Activated naive CD4-positive, alpha-beta T cell treated with anti-CD3 and anti-CD28 coated beads for 36 hours (primary cell): ENCODE data around the gene DAPL1. TPM values are rescaled to one million over a fixed set of nuclear protein-coding genes. Genes with fewer than 3 reads are reported as not detected.

Experiments used
- CTCF ChIA-PET: fragments of 350-600 bp; sonication (Branson Sonifier 250); formaldehyde crosslinking; loops from one replicate; lab custom pipeline; 2021; ENCODE audit warnings: antibody characterized with exemption; lab: Charles Lee
- DNase-seq: peaks from one replicate; pipeline ENCODE4 v3.0.0-alpha.2; 2020
- H3K27ac Mint-ChIP-seq: one replicate; pipeline ENCODE4 v1.8.0; 2021; ENCODE audit warnings: mild to moderate bottlenecking, mixed read lengths
- H3K27me3 Mint-ChIP-seq: one replicate; pipeline ENCODE4 v1.8.0; 2021; ENCODE audit warnings: low read depth, mixed read lengths
- H3K36me3 Mint-ChIP-seq: one replicate; pipeline ENCODE4 v1.8.0; 2021; ENCODE audit warnings: low read depth, mixed read lengths
- H3K4me1 Mint-ChIP-seq: one replicate; pipeline ENCODE4 v1.8.0; 2021; ENCODE audit warnings: low read depth, mixed read lengths
- H3K4me3 Mint-ChIP-seq: one replicate; pipeline ENCODE4 v1.8.0; 2021; ENCODE audit warnings: mild to moderate bottlenecking, moderate library complexity, mixed read lengths
- H3K9me3 Mint-ChIP-seq: one replicate; pipeline ENCODE4 v1.8.0; 2021; ENCODE audit warnings: mixed read lengths
- intact Hi-C: fragments of 100-400 bp; cut with micrococcal nuclease; formaldehyde crosslinking; loops from one replicate; pipeline ENCODE4 v1.15.1; 2023
- total RNA-seq, 2 experiments: library from RNA; stranded (reverse); gene quantifications; one replicate each; pipeline ENCODE4 v1.2.3, GENCODE V29; 2021

The DAPL1 gene
- total RNA-seq, 2 experiments from 2014 or later: not detected

- Mint-ChIP-seq H3K9me3 (no peaks in the 10 kb centered on the region), H3K4me3 (no peak overlapping the region), H3K27ac (no peak overlapping the region), H3K36me3 (no peaks in the 10 kb centered on the region), H3K27me3 (no peaks in the 10 kb centered on the region), H3K4me1 (no peaks in the 10 kb centered on the region)
- CTCF ChIA-PET: interaction anchor here (0.7 kb wide), 1 partner anchor 81 kb away, joined by 3 read pairs; no protein-coding TSS in a partner anchor
- no peak for DNase-seq
- intact Hi-C loops: no loop called here
Measured at GRCh38 chr2:158760887-158761286, 34.2 kb upstream of the DAPL1 start.

GRCh38 chr2:158761621-158762020, 33.5 kb upstream of the DAPL1 start:
- H3K36me3 Mint-ChIP-seq: no peaks in the 10 kb centered on the region
- H3K27ac Mint-ChIP-seq: no peak overlapping the region
- intact Hi-C loops: no loop called here
- no peaks in the 10 kb centered on the region for H3K9me3 Mint-ChIP-seq
- H3K4me1 Mint-ChIP-seq: no peaks in the 10 kb centered on the region
- no peak for DNase-seq
- no peaks in the 10 kb centered on the region for H3K27me3 Mint-ChIP-seq
- H3K4me3 Mint-ChIP-seq: no peak overlapping the region
- CTCF ChIA-PET: interaction anchor here (1.7 kb wide), 1 partner anchor 7 kb away, joined by 4 read pairs; no protein-coding TSS in a partner anchor

GRCh38 chr2:158762336-158762735, 32.8 kb upstream of the DAPL1 start:
- CTCF ChIA-PET: interaction anchor here (1.7 kb wide), 1 partner anchor 8 kb away, joined by 4 read pairs; no protein-coding TSS in a partner anchor
- Mint-ChIP-seq H3K36me3 (no peaks in the 10 kb centered on the region), H3K4me3 (no peak overlapping the region), H3K9me3 (no peaks in the 10 kb centered on the region), H3K27ac (no peak overlapping the region), H3K27me3 (no peaks in the 10 kb centered on the region), H3K4me1 (no peaks in the 10 kb centered on the region)
- intact Hi-C loops: no loop called here
- no peak for DNase-seq

GRCh38 chr2:158766524-158766923, 28.6 kb upstream of the DAPL1 start:
- CTCF ChIA-PET: interaction anchor here (1.3 kb wide), 1 partner anchor 11 kb away, joined by 4 read pairs; no protein-coding TSS in a partner anchor
- Mint-ChIP-seq H3K36me3 (no peaks in the 10 kb centered on the region), H3K27ac (no peak overlapping the region), H3K4me1 (no peaks in the 10 kb centered on the region), H3K4me3 (no peak overlapping the region), H3K27me3 (no peaks in the 10 kb centered on the region), H3K9me3 (no peaks in the 10 kb centered on the region)
- intact Hi-C loops: no loop called here
- no peak for DNase-seq

GRCh38 chr2:158772306-158773078, 22.6 kb upstream of the DAPL1 start:
- no peaks in the 10 kb centered on the region for H3K4me1 Mint-ChIP-seq
- H3K27me3 Mint-ChIP-seq: no peaks in the 10 kb centered on the region
- H3K9me3 Mint-ChIP-seq: no peaks in the 10 kb centered on the region
- DNase-seq: no peak
- no peak overlapping the region for H3K4me3 Mint-ChIP-seq
- H3K27ac Mint-ChIP-seq: no peak overlapping the region
- H3K36me3 Mint-ChIP-seq: no peaks in the 10 kb centered on the region
- CTCF ChIA-PET: no interaction called here
- intact Hi-C loops: no loop called here

GRCh38 chr2:158773121-158773520, 22.0 kb upstream of the DAPL1 start:
- CTCF ChIA-PET: no interaction called here

GRCh38 chr2:158774681-158775080, 20.4 kb upstream of the DAPL1 start:
- H3K27me3 Mint-ChIP-seq: no peaks in the 10 kb centered on the region
- no peak for DNase-seq
- CTCF ChIA-PET: no interaction called here
- H3K9me3 Mint-ChIP-seq: no peaks in the 10 kb centered on the region
- H3K4me3 Mint-ChIP-seq: no peak overlapping the region
- H3K36me3 Mint-ChIP-seq: no peaks in the 10 kb centered on the region
- H3K27ac Mint-ChIP-seq: no peak overlapping the region
- no peaks in the 10 kb centered on the region for H3K4me1 Mint-ChIP-seq
- intact Hi-C loops: no loop called here

More at GRCh38 chr2:158773121-158773520, 22.0 kb upstream of the DAPL1 start:
- DNase-seq: no peak
- H3K4me3 Mint-ChIP-seq: no peak overlapping the region
- no peaks in the 10 kb centered on the region for H3K27me3 Mint-ChIP-seq
- no peaks in the 10 kb centered on the region for H3K36me3 Mint-ChIP-seq
- no peaks in the 10 kb centered on the region for H3K4me1 Mint-ChIP-seq
- intact Hi-C loops: no loop called here
- no peaks in the 10 kb centered on the region for H3K9me3 Mint-ChIP-seq
- H3K27ac Mint-ChIP-seq: no peak overlapping the region

- no peak overlapping the region for H3K27ac Mint-ChIP-seq
- CTCF ChIA-PET: no interaction called here
- intact Hi-C loops: no loop called here
Measured at GRCh38 chr2:158775273-158776027, 19.7 kb upstream of the DAPL1 start.

GRCh38 chr2:158776231-158776630, 18.9 kb upstream of the DAPL1 start:
- DNase-seq: no peak
- Mint-ChIP-seq H3K4me1 (no peaks in the 10 kb centered on the region), H3K27me3 (no peaks in the 10 kb centered on the region), H3K36me3 (no peaks in the 10 kb centered on the region), H3K9me3 (no peaks in the 10 kb centered on the region), H3K27ac (no peak overlapping the region), H3K4me3 (no peak overlapping the region)
- intact Hi-C loops: no loop called here
- CTCF ChIA-PET: interaction anchor here (0.6 kb wide), 1 partner anchor 27 kb away, joined by 3 read pairs; no protein-coding TSS in a partner anchor

More at GRCh38 chr2:158775273-158776027, 19.7 kb upstream of the DAPL1 start:
- no peaks in the 10 kb centered on the region for H3K9me3 Mint-ChIP-seq
- no peaks in the 10 kb centered on the region for H3K36me3 Mint-ChIP-seq
- no peak overlapping the region for H3K4me3 Mint-ChIP-seq
- no peak for DNase-seq
- no peaks in the 10 kb centered on the region for H3K4me1 Mint-ChIP-seq
- H3K27me3 Mint-ChIP-seq: no peaks in the 10 kb centered on the region

- intact Hi-C loops: no loop called here
- Mint-ChIP-seq H3K9me3 (no peaks in the 10 kb centered on the region), H3K27ac (no peak overlapping the region), H3K4me3 (no peak overlapping the region), H3K4me1 (no peaks in the 10 kb centered on the region), H3K27me3 (peaks cover 1% of the 10 kb centered on the region), H3K36me3 (no peaks in the 10 kb centered on the region)
- CTCF ChIA-PET: no interaction called here
- DNase-seq: no peak
Measured at GRCh38 chr2:158777077-158777476, 18.0 kb upstream of the DAPL1 start.

GRCh38 chr2:158778243-158778642, 16.9 kb upstream of the DAPL1 start:
- no peak overlapping the region for H3K27ac Mint-ChIP-seq
- intact Hi-C loops: no loop called here

GRCh38 chr2:158779621-158780020, 15.5 kb upstream of the DAPL1 start:
- Mint-ChIP-seq H3K4me1 (no peaks in the 10 kb centered on the region), H3K9me3 (no peaks in the 10 kb centered on the region), H3K36me3 (no peaks in the 10 kb centered on the region), H3K27me3 (peaks cover 8% of the 10 kb centered on the region), H3K4me3 (no peak overlapping the region), H3K27ac (no peak overlapping the region)
- CTCF ChIA-PET: no interaction called here
- no peak for DNase-seq
- intact Hi-C loops: no loop called here

More at GRCh38 chr2:158778243-158778642, 16.9 kb upstream of the DAPL1 start:
- Mint-ChIP-seq H3K4me1 (no peaks in the 10 kb centered on the region), H3K27me3 (peaks cover 5% of the 10 kb centered on the region), H3K36me3 (no peaks in the 10 kb centered on the region), H3K4me3 (no peak overlapping the region), H3K9me3 (no peaks in the 10 kb centered on the region)
- DNase-seq: no peak
- CTCF ChIA-PET: no interaction called here
